CD14-positive monocyte (primary cell): ENCODE measurements around the gene GPR173. TPM values are rescaled to one million over a fixed set of nuclear protein-coding genes. Genes with fewer than 3 reads are reported as not detected.

Experiments
- DNase-seq, 3 donors: peaks; one replicate each; pipeline ENCODE4 v3.0.0-alpha.2; 2011 to 2022
- H2AFZ ChIP-seq: 2 replicates; pipeline ENCODE4 v1.6.0; 2012; ENCODE audit warnings: mild to moderate bottlenecking, low read depth, low read length, inconsistent platforms; ENCODE audit not compliant: insufficient read depth, poor library complexity, severe bottlenecking
- H3K27ac ChIP-seq, 2 donors: 1 replicate in 1 of 2; 2 replicates in 1 of 2; pipeline ENCODE4 v1.5.1; 2012 to 2013; ENCODE audit warnings: low read length in 2 of 2, control low read depth in 1 of 2, inconsistent platforms in 1 of 2, low read depth in 1 of 2, mild to moderate bottlenecking in 1 of 2
- H3K27me3 ChIP-seq, 2 donors: one replicate each; pipeline versions ENCODE4 v1.6.0 to v1.6.1; 2011 to 2013; ENCODE audit warnings: low read length in 2 of 2; ENCODE audit not compliant: control insufficient read depth in 2 of 2, insufficient read depth in 2 of 2
- H3K36me3 ChIP-seq, 2 donors: replicated peaks in 1 of 2; 1 replicate in 1 of 2; 2 replicates in 1 of 2; pipeline versions ENCODE4 v1.5.1 to v1.6.1; 2012 to 2013; ENCODE audit warnings: low read length in 2 of 2, control low read depth in 1 of 2, inconsistent platforms in 1 of 2, mild to moderate bottlenecking in 1 of 2; ENCODE audit not compliant: insufficient read depth in 2 of 2, control insufficient read depth in 1 of 2
- H3K4me1 ChIP-seq, 2 donors: 1 replicate in 1 of 2; 2 replicates in 1 of 2; pipeline versions ENCODE4 v1.5.1 to v1.6.1; 2012 to 2013; ENCODE audit warnings: low read length in 2 of 2, control low read depth in 1 of 2, inconsistent platforms in 1 of 2, mild to moderate bottlenecking in 1 of 2, moderate library complexity in 1 of 2; ENCODE audit not compliant: insufficient read depth in 2 of 2, control insufficient read depth in 1 of 2
- H3K4me2 ChIP-seq: replicated peaks from 2 replicates; pipeline ENCODE3; 2012; ENCODE audit warnings: low read length, moderate library complexity, mild to moderate bottlenecking; ENCODE audit not compliant: poor library complexity, severe bottlenecking; ENCODE audit errors: extremely low read depth
- H3K4me3 ChIP-seq, 3 experiments: fragments of 200-600 bp in 1 of 3; sonication (generic) in 1 of 3; replicated peaks in 1 of 3; 1 replicate in 2 of 3; 2 replicates in 1 of 3; pipeline ENCODE4 v1.5.1; 2011 to 2013; ENCODE audit warnings: low read length in 3 of 3, mild to moderate bottlenecking in 3 of 3, control low read depth in 2 of 3, low read depth in 2 of 3, inconsistent platforms in 1 of 3, moderate library complexity in 1 of 3
- H3K79me2 ChIP-seq: 2 replicates; pipeline ENCODE4 v1.6.0; 2012; ENCODE audit warnings: mild to moderate bottlenecking, control low read depth, inconsistent platforms, low read length, moderate library complexity; ENCODE audit not compliant: insufficient read depth
- H3K9ac ChIP-seq: 2 replicates; pipeline ENCODE4 v1.6.0; 2017; ENCODE audit warnings: low read length, mild to moderate bottlenecking; ENCODE audit not compliant: insufficient read depth, poor library complexity, severe bottlenecking
- H3K9me3 ChIP-seq, 2 donors: replicated peaks in 1 of 2; 1 replicate in 1 of 2; 2 replicates in 1 of 2; pipeline versions ENCODE4 v1.5.1 to v1.6.1; 2012 to 2013; ENCODE audit warnings: low read length in 2 of 2, control low read depth in 1 of 2; ENCODE audit not compliant: control insufficient read depth in 1 of 2, insufficient read depth in 1 of 2
- H4K20me1 ChIP-seq: 2 replicates; pipeline ENCODE4 v1.6.0; 2012; ENCODE audit warnings: mild to moderate bottlenecking, low read length, control low read depth, moderate library complexity; ENCODE audit not compliant: insufficient read depth
- H3K27ac Mint-ChIP-seq, 7 donors: one replicate each; pipeline ENCODE4 v1.8.0; 2020; ENCODE audit warnings: mild to moderate bottlenecking in 7 of 7, mixed read lengths in 7 of 7, moderate library complexity in 6 of 7, inconsistent platforms in 2 of 7
- H3K27me3 Mint-ChIP-seq, 3 donors: one replicate each; pipeline ENCODE4 v1.8.0; 2021 to 2022; ENCODE audit warnings: low read depth in 3 of 3, mild to moderate bottlenecking in 3 of 3, mixed read lengths in 3 of 3, moderate library complexity in 3 of 3, inconsistent platforms in 1 of 3
- H3K36me3 Mint-ChIP-seq, 2 donors: one replicate each; pipeline ENCODE4 v1.8.0; 2020; ENCODE audit warnings: mixed read lengths in 2 of 2, inconsistent platforms in 1 of 2, mild to moderate bottlenecking in 1 of 2
- H3K4me1 Mint-ChIP-seq: one replicate; pipeline ENCODE4 v1.8.0; 2020; ENCODE audit warnings: mild to moderate bottlenecking, mixed read lengths
- H3K4me3 Mint-ChIP-seq, 2 donors: one replicate each; pipeline ENCODE4 v1.8.0; 2020; ENCODE audit warnings: mild to moderate bottlenecking in 2 of 2, mixed read lengths in 2 of 2, moderate library complexity in 1 of 2
- H3K9me3 Mint-ChIP-seq, 7 donors: one replicate each; pipeline ENCODE4 v1.8.0; 2020 to 2022; ENCODE audit warnings: mixed read lengths in 7 of 7, mild to moderate bottlenecking in 6 of 7, moderate library complexity in 6 of 7, inconsistent platforms in 2 of 7
- WGBS: methylation state at CpG from one replicate; pipeline ENCODE4 v1.1.5; 2013; ENCODE audit warnings: missing lambda C conversion rate; ENCODE audit not compliant: insufficient coverage; 5-methylcytosine and 5-hydroxymethylcytosine counted together
- intact Hi-C, 2 donors: fragments of 100-400 bp; cut with micrococcal nuclease; formaldehyde crosslinking; loops; one replicate each; pipeline versions ENCODE4 v1.15.0 to v1.15.1; 2023
- polyA plus RNA-seq, 3 donors: library from polyadenylated mRNA; depleted of rRNA in 1 of 3; unstranded in 2 of 3; stranded (reverse) in 1 of 3; fragments of 300-500 nt in 2 of 3; fragments of >200 nt in 1 of 3; fragmentation: Illumina TruSeq in 2 of 3; gene quantifications; 1 replicate in 2 of 3; 2 replicates in 1 of 3; pipeline ENCODE4 v1.2.3, GENCODE V29; 2012 to 2021
- TF ChIP-seq, protein P1 (sequence below): fragments of 200-600 bp; IDR thresholded peaks from one replicate; pipeline ENCODE4 v1.8.0; 2022; ENCODE audit warnings: antibody characterized with exemption, mild to moderate bottlenecking

GPR173 gene
- polyA plus RNA-seq, 3 donors = 0.43 TPM; not detected in 2

- Histone ChIP-seq H3K4me2 (no peak overlapping the region), H3K27me3 (peaks cover 5 to 10% of the 10 kb centered on the region in 2 donors), H3K79me2 (no peaks in the 10 kb centered on the region), H3K4me3 (no peak overlapping the region), H3K4me1 (peaks cover 5 to 9% of the 10 kb centered on the region in 2 donors), H3K9ac (no peak overlapping the region), H2AFZ (no peak overlapping the region), H3K27ac (no peak overlapping the region), H4K20me1 (no peaks in the 10 kb centered on the region), H3K36me3 (no peaks in the 10 kb centered on the region), H3K9me3 (no peaks in the 10 kb centered on the region)
- H3K27me3 Mint-ChIP-seq = peaks cover 14 to 40% (median 22%) of the 10 kb centered on the region in 3 donors
- intact Hi-C loops = no loop called here
- no peak for DNase-seq
- peaks cover 0 to 5% (median 0%) of the 10 kb centered on the region in 7 donors for H3K9me3 Mint-ChIP-seq
- H3K4me1 Mint-ChIP-seq = peaks cover 7% of the 10 kb centered on the region
- 100% methylated on average over 1 of the region's 6 CpGs for WGBS
- no peaks in the 10 kb centered on the region for H3K36me3 Mint-ChIP-seq
- no peak overlapping the region for H3K4me3 Mint-ChIP-seq
- H3K27ac Mint-ChIP-seq = no peak overlapping the region
- TF ChIP-seq, protein P1, sequence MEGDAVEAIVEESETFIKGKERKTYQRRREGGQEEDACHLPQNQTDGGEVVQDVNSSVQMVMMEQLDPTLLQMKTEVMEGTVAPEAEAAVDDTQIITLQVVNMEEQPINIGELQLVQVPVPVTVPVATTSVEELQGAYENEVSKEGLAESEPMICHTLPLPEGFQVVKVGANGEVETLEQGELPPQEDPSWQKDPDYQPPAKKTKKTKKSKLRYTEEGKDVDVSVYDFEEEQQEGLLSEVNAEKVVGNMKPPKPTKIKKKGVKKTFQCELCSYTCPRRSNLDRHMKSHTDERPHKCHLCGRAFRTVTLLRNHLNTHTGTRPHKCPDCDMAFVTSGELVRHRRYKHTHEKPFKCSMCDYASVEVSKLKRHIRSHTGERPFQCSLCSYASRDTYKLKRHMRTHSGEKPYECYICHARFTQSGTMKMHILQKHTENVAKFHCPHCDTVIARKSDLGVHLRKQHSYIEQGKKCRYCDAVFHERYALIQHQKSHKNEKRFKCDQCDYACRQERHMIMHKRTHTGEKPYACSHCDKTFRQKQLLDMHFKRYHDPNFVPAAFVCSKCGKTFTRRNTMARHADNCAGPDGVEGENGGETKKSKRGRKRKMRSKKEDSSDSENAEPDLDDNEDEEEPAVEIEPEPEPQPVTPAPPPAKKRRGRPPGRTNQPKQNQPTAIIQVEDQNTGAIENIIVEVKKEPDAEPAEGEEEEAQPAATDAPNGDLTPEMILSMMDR = no peak
Observed at GRCh38 chrX:53003111-53003510, 45.5 kb upstream of the GPR173 start.

- peaks cover 0 to 5% (median 2%) of the 10 kb centered on the region in 7 donors for H3K9me3 Mint-ChIP-seq
- Histone ChIP-seq H3K9me3 (no peaks in the 10 kb centered on the region), H3K36me3 (no peaks in the 10 kb centered on the region), H3K9ac (no peak overlapping the region), H3K27ac (no peak overlapping the region), H3K79me2 (no peaks in the 10 kb centered on the region), H4K20me1 (no peaks in the 10 kb centered on the region), H3K27me3 (peaks cover 10% of the 10 kb centered on the region in 2 donors), H3K4me1 (peaks cover 5 to 9% of the 10 kb centered on the region in 2 donors), H3K4me2 (no peak overlapping the region), H3K4me3 (no peak overlapping the region), H2AFZ (no peak overlapping the region)
- no peaks in the 10 kb centered on the region for H3K36me3 Mint-ChIP-seq
- H3K27me3 Mint-ChIP-seq = peaks cover 14 to 36% (median 23%) of the 10 kb centered on the region in 3 donors
- peak overlapping the region in 1 of 7 donors; percentile 3 for H3K27ac Mint-ChIP-seq
- intact Hi-C loops = no loop called here
- no peak for DNase-seq
- H3K4me3 Mint-ChIP-seq = no peak overlapping the region
- no CpG with 5 or more reads among the region's 4 CpGs for WGBS
- TF ChIP-seq, protein P1 = no peak
- H3K4me1 Mint-ChIP-seq = peaks cover 7% of the 10 kb centered on the region
Observed at GRCh38 chrX:53004038-53004437, 44.6 kb upstream of the GPR173 start.
